IPS-NIHi11 (cell line): Measurements from ENCODE around the gene ADCYAP1R1.

Experiments
- DNase-seq: peaks from one replicate; pipeline ENCODE4 v3.0.0; 2012; ENCODE audit warnings: mixed read lengths, low spot score

Gene ADCYAP1R1

DNA sequence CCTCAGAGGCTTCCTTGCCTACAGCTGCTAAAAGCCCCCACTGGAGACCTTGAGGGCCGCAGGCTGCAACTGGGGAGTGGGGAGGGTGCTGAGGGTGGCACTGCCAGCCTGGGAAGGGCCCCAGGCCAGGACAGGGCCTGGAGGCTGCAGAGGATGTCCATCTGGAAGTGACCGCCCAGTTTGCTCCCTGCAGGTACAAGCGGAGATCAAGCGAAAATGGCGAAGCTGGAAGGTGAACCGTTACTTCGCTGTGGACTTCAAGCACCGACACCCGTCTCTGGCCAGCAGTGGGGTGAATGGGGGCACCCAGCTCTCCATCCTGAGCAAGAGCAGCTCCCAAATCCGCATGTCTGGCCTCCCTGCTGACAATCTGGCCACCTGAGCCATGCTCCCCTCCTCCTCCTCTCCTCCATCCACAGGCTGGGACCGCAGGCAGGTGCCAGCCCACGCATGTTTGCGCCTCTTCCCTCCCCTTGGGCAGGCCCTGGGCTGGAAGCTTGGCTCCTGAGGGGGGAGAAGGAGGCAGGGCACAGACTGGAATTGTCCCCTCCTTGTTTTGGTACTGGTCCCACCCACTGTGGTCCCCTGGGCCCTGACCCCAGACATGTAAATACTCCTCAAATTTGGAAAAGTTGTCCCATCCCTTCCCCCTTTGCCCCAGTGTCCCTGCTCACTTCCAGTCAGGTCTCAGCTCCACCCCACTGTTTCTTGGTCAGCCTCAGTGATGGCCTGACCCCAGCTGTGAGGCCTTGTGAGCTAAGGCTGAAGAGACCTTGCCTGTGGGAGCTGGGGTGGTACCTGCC, 54.4 kb downstream of the ADCYAP1R1 start:
- DNase-seq: no peak

- no peak for DNase-seq
These were observed 55.3 kb downstream of the ADCYAP1R1 start for GRCh38 chr7:31107106-31108090.

- no peak for DNase-seq
These were observed 56.1 kb downstream of the ADCYAP1R1 start for GRCh38 chr7:31108097-31108657.

GRCh38 chr7:31109751-31110150, 57.6 kb downstream of the ADCYAP1R1 start:
- DNase-seq: no peak

- DNase-seq: no peak
These were observed 58.4 kb downstream of the ADCYAP1R1 start for GRCh38 chr7:31110331-31111108.

DNA sequence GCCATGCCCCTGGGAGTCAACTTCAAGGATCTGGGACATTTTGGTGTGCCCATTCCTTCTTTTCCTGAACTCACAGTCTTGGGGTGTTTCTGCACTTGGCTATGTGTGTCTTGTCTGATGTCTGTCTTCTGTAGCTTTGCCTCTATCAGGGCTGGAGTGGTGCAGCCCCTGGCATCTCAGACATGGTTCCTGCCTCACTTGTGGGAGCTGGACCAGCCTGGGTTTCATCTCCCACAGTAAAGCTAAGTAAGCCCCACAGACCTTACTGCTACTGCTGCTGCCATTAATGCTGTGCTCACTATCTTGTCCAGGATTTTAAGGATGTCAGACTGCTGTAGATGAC, 59.0 kb downstream of the ADCYAP1R1 start:
- DNase-seq: no peak

DNA sequence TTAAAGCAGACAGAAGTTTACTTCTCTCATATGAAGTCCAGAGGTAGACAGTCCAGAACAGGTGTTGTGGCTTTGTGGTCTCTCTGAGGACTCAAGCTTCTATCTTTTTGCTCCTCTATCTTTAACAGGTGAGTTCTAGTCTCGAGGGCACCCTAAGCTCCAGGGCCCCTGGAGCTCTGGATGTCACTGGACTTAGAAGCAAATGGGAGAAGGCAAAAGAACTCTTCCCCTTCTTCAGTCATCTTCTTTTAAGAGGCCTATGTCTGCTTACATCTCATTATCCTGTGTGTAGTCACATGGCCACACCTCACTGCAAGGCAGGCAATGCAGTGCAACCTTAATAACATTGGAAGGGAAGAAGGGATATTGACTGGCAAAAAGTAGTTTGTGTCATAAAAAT, 61.6 kb downstream of the ADCYAP1R1 start:
- DNase-seq: no peak

DNA sequence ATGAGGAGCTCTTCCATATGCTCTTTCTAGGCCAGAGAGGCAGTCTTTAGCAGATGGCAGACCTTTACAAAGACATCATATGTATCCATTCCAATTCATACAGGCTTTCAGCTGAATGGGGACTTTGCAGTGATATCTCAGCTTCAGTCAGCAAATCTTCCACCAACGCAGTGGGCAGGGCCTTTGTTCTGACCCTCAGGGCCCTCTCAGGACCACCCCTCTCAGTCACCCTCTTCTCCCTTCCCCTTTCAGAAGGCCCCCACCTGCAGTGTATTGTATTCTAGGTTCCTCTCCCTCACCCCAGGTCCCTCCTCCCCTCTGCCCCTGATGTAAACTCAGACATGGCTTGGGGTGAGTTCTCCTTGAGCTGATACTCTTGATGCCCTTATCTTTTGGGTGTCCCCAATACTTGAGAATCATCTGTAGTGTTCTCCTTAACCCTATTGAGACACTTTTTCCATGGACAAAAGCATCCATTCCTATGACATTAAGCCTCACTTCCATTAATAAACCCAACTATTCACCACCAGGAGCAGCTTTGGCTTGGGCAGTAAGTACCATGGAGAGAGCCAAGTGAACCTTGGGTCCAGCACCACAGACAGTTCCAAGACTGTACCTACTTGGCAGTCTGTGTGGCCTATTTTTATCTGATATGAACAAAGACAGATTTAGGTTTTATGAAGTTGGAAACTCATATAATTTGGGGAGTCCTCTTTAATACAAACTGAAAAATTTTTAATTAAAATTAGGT, 62.7 kb downstream of the ADCYAP1R1 start:
- peak; percentile 64 for DNase-seq

GRCh38 chr7:31116615-31117014, 64.5 kb downstream of the ADCYAP1R1 start:
- DNase-seq: no peak

- no peak for DNase-seq
These were observed 67.1 kb downstream of the ADCYAP1R1 start for GRCh38 chr7:31119249-31119648.

- no peak for DNase-seq
These were observed 68.8 kb downstream of the ADCYAP1R1 start for GRCh38 chr7:31120800-31121513.

- DNase-seq: no peak
These were observed 69.5 kb downstream of the ADCYAP1R1 start for GRCh38 chr7:31121601-31122000.

GRCh38 chr7:31122649-31123058, 70.5 kb downstream of the ADCYAP1R1 start:
- peak; percentile 75 for DNase-seq

DNA sequence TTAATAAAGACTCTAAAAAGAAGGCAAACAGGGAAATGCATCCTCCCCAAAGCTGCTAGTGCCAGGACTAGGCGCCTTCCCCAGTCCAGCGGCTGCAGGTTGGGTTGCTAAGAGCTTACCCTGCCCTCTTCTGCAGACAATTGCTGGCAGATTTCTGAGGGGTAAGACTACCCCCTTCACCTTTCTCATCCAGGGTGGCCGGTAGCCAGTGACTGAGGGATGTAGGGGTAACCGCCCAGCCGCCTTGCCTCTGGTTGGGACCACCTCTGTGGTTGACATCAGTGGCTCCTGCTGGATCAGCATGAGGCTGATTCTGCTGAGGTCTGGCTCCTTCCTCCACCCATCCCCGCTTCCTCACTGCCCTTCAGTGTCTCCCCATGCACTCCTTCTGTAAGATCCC, 71.2 kb downstream of the ADCYAP1R1 start:
- DNase-seq: no peak

DNA sequence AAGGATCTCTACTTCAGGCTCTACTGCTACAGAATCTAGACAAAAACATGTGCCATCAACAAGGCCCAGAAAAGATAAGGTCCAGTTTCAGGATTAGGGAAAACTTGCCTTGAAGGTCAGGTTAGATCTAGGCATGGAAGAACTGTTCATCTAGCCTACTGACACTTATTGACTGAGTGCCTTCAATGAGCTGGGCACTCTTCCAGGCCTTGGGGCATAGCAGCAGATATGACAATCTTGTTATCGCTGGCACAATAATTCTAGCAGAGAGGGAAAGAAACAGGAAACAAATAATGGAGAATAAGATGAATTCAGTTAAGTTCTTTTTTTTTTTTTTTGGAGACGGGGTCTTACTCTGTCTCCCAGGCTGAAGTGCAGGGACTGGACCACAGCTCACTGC, 71.6 kb downstream of the ADCYAP1R1 start:
- no peak for DNase-seq

DNA sequence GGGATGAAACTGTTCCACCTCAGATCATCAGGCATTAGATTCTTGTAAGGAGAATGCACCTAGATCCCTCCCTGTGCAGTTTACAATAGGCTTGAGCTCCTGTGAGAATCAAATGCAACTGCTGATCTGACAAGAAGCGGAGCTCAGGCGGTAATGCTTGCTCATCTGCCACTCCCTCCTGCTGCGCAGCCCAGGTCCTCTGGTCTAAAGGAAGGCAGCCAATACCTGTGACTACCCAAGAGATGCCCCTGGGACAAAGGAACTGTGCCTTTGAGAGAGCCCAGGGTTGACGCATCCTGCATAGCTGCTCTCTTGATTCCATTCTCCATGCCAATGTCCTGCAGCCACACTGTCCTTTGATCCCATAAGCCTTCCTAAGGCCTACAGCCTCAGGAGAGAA, 73.1 kb downstream of the ADCYAP1R1 start:
- DNase-seq: no peak

DNA sequence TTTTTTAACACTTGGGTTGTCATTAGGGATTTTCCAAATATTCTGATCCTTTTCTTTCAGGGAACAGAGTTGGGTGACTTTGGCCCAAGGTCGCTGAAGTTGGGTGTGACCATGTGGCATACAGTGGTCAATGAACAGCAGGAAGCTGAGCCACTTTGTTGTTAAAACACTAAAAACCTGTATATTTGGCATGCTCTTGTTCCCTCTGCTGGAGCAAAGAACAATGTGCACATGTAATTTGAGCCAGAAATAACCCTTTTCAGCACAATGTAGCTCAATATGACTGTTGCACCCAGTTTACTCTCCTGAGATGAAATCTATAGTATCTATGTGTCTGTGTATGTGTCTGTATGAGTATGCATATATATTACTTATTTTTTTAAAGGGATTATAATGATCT, 74.9 kb downstream of the ADCYAP1R1 start:
- no peak for DNase-seq

GRCh38 chr7:31129067-31129466, 77.0 kb downstream of the ADCYAP1R1 start:
- DNase-seq: no peak

DNA sequence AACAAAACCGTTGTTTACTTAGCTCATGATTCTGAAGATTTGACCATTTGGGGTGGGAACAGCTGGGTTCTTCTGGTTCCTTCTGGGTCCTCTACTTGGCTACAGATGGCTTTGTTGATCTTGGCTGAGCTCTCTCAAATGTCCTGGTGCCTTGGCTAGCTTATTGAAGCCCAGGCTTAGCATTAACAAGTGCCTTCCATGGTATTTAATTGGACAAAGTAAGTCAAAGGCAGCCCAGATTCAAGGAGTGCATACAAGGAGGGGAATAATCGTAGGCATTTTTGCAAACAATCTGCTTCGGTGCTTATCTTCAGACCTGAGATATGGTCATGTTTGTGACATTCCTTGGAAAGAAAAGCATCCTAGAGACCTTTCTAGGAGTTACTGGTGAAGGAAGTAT, 81.4 kb downstream of the ADCYAP1R1 start:
- DNase-seq: no peak
